K562 (cell line): Measurements from ENCODE around the gene MPHOSPH9. TPM values are rescaled to one million over a fixed set of nuclear protein-coding genes. Genes with fewer than 3 reads are reported as not detected.

Experiments
- CAMTA2 ChIP-seq: fragments of 250-450 bp; sonication (Bioruptor Pico); conservative IDR thresholded peaks from 2 replicates; pipeline ENCODE4 v1.5.1; 2022
- CHCHD3 ChIP-seq: fragments of 250-450 bp; sonication (Bioruptor Pico); IDR thresholded peaks from 2 replicates; pipeline ENCODE4 v2.1.2; 2022; ENCODE audit warnings: mild to moderate bottlenecking
- MCM5 ChIP-seq: fragments of 450-650 bp; IDR thresholded peaks from 2 replicates; pipeline ENCODE4 v1.6.1; 2016; ENCODE audit warnings: low read depth
- MNT ChIP-seq, 2 experiments: fragments of 450-650 bp; conservative IDR thresholded peaks; 2 replicates each; pipeline ENCODE4 v1.6.1; 2017; ENCODE audit warnings: mild to moderate bottlenecking in 2 of 2, moderate library complexity in 2 of 2
- NFIX ChIP-seq: fragments of 250-450 bp; sonication (Bioruptor Pico); IDR thresholded peaks from 2 replicates; pipeline ENCODE4 v1.4.0; 2020; ENCODE audit warnings: low read depth, mild to moderate bottlenecking, moderate library complexity
- ZNF12 ChIP-seq: sonication (generic); formaldehyde crosslinking; IDR thresholded peaks from 2 replicates; pipeline ENCODE4 v1.4.0; 2020; ENCODE audit warnings: mild to moderate bottlenecking, missing genetic modification reagents
- ZNF696 ChIP-seq: fragments of 250-450 bp; sonication (Bioruptor Pico); conservative IDR thresholded peaks from 2 replicates; pipeline ENCODE4 v1.4.0; 2020; ENCODE audit warnings: mild to moderate bottlenecking, moderate library complexity
- polyA plus RNA-seq, 8 experiments: library from polyadenylated mRNA; depleted of rRNA in 4 of 8; stranded (reverse) in 5 of 8; unstranded in 3 of 8; fragments of >200 nt; fragmentation: Nextera tagmentation in 2 of 8; fragmentation: Illumina TruSeq in 1 of 8; extraction: Ambion mirVana in 2 of 8; extraction: Trizol in 1 of 8; gene quantifications; 2 replicates each; pipeline versions ENCODE4 v1.2.1 to v1.2.3, GENCODE V29; 2011 to 2014; ENCODE audit warnings: inconsistent platforms in 1 of 8, missing spikeins in 1 of 8
- total RNA-seq, 7 experiments: library from RNA; depleted of rRNA in 6 of 7; stranded (reverse); fragments of >200 nt in 6 of 7; fragmentation: Illumina TruSeq in 2 of 7; extraction: Trizol in 2 of 7; gene quantifications; 2 replicates each; pipeline versions ENCODE4 v1.2.1 to v1.2.3, GENCODE V29; 2011 to 2021; ENCODE audit warnings: low replicate concordance in 1 of 7
- TF ChIP-seq, protein P1 (sequence below), 2 experiments: IDR thresholded peaks in 1 of 2; conservative IDR thresholded peaks in 1 of 2; 2 replicates each; pipeline ENCODE4 v1.6.1; 2016; ENCODE audit warnings: low read depth in 2 of 2, mild to moderate bottlenecking in 1 of 2, missing compliant biosample characterization in 1 of 2, missing genetic modification characterization in 1 of 2, moderate library complexity in 1 of 2
- TF ChIP-seq, protein P2 (sequence below): fragments of 450-650 bp; formaldehyde crosslinking; IDR thresholded peaks from 2 replicates; pipeline ENCODE4 v1.4.0; 2022; ENCODE audit warnings: missing genetic modification characterization
- TF ChIP-seq, protein P3 (sequence below): fragments of 250-450 bp; sonication (Bioruptor Pico); IDR thresholded peaks from 2 replicates; pipeline ENCODE4 v1.8.0; 2021; ENCODE audit warnings: mild to moderate bottlenecking, moderate library complexity

The MPHOSPH9 gene
- total and polyA plus RNA-seq, 9 of the 15 experiments (the other 6 are each of a cell fraction or from before 2014, with no cell fraction given) = 14.2 to 103 (median 54.5) TPM

DNA sequence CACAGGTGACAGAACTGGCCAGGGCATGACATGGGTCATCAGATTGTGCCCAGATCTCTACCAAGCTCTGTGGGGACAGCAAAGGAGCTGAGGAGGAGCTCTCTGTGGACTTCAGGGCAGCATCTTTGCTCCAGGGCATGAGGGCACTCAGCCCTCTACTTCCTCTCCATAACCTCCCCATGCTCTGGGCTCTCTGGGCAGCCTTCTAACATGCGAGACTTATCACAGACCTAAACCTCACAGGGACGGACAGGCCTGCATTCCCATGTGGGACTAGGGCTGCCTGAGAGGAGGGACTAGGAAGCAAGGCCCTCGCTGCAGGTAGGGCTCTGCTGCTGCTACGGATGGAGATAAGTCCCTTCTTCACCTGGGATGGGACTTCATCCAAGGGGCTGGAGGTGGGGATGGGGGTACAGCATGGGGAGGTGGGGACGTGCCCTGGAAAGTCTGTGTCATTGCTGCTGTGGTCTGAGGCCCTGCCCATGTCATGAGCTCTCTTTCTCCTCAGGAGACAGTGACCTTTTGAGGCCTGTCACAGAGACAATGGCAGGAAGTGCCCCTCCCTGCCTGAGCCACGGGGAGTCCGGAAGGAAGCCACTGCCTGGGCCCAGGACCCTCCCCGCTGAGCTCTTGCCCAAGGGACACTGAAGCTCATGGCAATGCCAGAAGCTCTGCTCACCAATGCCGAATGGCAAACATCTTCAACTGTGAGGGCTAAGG is 126.1 kb downstream of the MPHOSPH9 start (continued):
- TF ChIP-seq, protein P1, sequence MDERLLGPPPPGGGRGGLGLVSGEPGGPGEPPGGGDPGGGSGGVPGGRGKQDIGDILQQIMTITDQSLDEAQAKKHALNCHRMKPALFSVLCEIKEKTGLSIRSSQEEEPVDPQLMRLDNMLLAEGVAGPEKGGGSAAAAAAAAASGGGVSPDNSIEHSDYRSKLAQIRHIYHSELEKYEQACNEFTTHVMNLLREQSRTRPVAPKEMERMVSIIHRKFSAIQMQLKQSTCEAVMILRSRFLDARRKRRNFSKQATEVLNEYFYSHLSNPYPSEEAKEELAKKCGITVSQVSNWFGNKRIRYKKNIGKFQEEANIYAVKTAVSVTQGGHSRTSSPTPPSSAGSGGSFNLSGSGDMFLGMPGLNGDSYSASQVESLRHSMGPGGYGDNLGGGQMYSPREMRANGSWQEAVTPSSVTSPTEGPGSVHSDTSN (CRISPR knock-in tag; IDR thresholded peaks at IDR 0.05; ENCODE audit: low read depth) = no peak
- TF ChIP-seq, protein P1 (tag; conservative IDR thresholded peaks at IDR 0.05; ENCODE audit: low read depth) = 0 out of 2 replicates have a peak, but pooled peaks have one; percentile 27
- TF ChIP-seq MNT (conservative IDR thresholded peaks at IDR 0.05) (no peak), MCM5 (no peak), ZNF696 (CRISPR knock-in tag) (no peak), ZNF12 (CRISPR knock-in tag) (no peak), CAMTA2 (CRISPR knock-in tag) (no peak), CHCHD3 (CRISPR knock-in tag) (no peak), NFIX (CRISPR knock-in tag) (no peak)
- TF ChIP-seq, protein P2, sequence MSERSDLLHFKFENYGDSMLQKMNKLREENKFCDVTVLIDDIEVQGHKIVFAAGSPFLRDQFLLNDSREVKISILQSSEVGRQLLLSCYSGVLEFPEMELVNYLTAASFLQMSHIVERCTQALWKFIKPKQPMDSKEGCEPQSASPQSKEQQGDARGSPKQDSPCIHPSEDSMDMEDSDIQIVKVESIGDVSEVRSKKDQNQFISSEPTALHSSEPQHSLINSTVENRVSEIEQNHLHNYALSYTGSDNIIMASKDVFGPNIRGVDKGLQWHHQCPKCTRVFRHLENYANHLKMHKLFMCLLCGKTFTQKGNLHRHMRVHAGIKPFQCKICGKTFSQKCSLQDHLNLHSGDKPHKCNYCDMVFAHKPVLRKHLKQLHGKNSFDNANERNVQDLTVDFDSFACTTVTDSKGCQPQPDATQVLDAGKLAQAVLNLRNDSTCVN = 0 out of 2 replicates have a peak, but pooled peaks have one; percentile 5
- TF ChIP-seq, protein P3, sequence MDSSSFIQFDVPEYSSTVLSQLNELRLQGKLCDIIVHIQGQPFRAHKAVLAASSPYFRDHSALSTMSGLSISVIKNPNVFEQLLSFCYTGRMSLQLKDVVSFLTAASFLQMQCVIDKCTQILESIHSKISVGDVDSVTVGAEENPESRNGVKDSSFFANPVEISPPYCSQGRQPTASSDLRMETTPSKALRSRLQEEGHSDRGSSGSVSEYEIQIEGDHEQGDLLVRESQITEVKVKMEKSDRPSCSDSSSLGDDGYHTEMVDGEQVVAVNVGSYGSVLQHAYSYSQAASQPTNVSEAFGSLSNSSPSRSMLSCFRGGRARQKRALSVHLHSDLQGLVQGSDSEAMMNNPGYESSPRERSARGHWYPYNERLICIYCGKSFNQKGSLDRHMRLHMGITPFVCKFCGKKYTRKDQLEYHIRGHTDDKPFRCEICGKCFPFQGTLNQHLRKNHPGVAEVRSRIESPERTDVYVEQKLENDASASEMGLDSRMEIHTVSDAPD (CRISPR knock-in tag) = no peak
